OCI-LY1 (cell line): ENCODE measurements around the gene PSMA7.

ENCODE experiments used
- H2AFZ ChIP-seq: fragments of 200-600 bp; sonication (generic), shearing (Covaris generic); 2 replicates; pipeline ENCODE4 v1.6.0; 2014; ENCODE audit warnings: antibody characterized with exemption, mild to moderate bottlenecking, low read length
- H3F3A ChIP-seq: fragments of 200-600 bp; sonication (generic), shearing (Covaris generic); 2 replicates; pipeline ENCODE4 v1.6.0; 2014; ENCODE audit warnings: mild to moderate bottlenecking, antibody characterized with exemption, low read length, moderate library complexity; ENCODE audit not compliant: insufficient read depth
- H3K27ac ChIP-seq: fragments of 200-600 bp; sonication (generic); 2 replicates; pipeline ENCODE4 v1.5.1; 2014; ENCODE audit warnings: low read length, mixed run types, mild to moderate bottlenecking, low read depth; ENCODE audit not compliant: poor library complexity, severe bottlenecking
- H3K27me3 ChIP-seq: fragments of 200-600 bp; sonication (generic); 2 replicates; pipeline ENCODE4 v1.6.0; 2014; ENCODE audit warnings: antibody characterized with exemption, mild to moderate bottlenecking, low read length, moderate library complexity; ENCODE audit not compliant: insufficient read depth
- H3K36me3 ChIP-seq: fragments of 200-600 bp; sonication (generic); 2 replicates; pipeline ENCODE4 v1.6.1; 2014; ENCODE audit warnings: mild to moderate bottlenecking, antibody characterized with exemption, low read length, moderate library complexity, mixed read lengths; ENCODE audit not compliant: insufficient read depth
- H3K4me1 ChIP-seq: fragments of 200-600 bp; sonication (generic); 2 replicates; pipeline ENCODE4 v1.5.1; 2014; ENCODE audit warnings: mild to moderate bottlenecking, low read length, moderate library complexity; ENCODE audit not compliant: insufficient read depth, severe bottlenecking
- H3K4me2 ChIP-seq: fragments of 200-600 bp; sonication (generic), shearing (Covaris generic); 2 replicates; pipeline ENCODE4 v1.6.1; 2014; ENCODE audit warnings: low read length
- H3K4me3 ChIP-seq: fragments of 200-600 bp; sonication (generic); 2 replicates; pipeline ENCODE4 v1.5.1; 2014; ENCODE audit warnings: low read length, low read depth, mild to moderate bottlenecking, mixed read lengths; ENCODE audit not compliant: poor library complexity, severe bottlenecking
- H3K79me2 ChIP-seq: fragments of 200-600 bp; shearing (Covaris generic); 2 replicates; pipeline ENCODE4 v1.6.1; 2016; ENCODE audit warnings: mixed run types, low read length, mixed read lengths; ENCODE audit not compliant: insufficient read depth
- H3K9ac ChIP-seq: fragments of 200-600 bp; sonication (generic), shearing (Covaris generic); 2 replicates; pipeline ENCODE4 v1.6.1; 2014; ENCODE audit warnings: mild to moderate bottlenecking, low read length, mixed read lengths
- H3K9me2 ChIP-seq: fragments of 200-600 bp; sonication (generic), shearing (Covaris generic); 2 replicates; pipeline ENCODE4 v1.6.1; 2014; ENCODE audit warnings: low read depth, mild to moderate bottlenecking, low read length, mixed read lengths
- H3K9me3 ChIP-seq: fragments of 200-600 bp; shearing (Covaris generic); 2 replicates; pipeline ENCODE4 v1.6.1; 2014; ENCODE audit warnings: low read length, mixed read lengths
- H4K20me1 ChIP-seq: fragments of 200-600 bp; sonication (generic), shearing (Covaris generic); 2 replicates; pipeline ENCODE4 v1.6.0; 2016; ENCODE audit warnings: mild to moderate bottlenecking, low read length; ENCODE audit not compliant: insufficient read depth
- EZH2 ChIP-seq: fragments of 200-600 bp; sonication (generic), shearing (Covaris generic); IDR thresholded peaks from 2 replicates; pipeline ENCODE4 v1.8.0; 2017; ENCODE audit warnings: borderline replicate concordance, mixed run types, mild to moderate bottlenecking, antibody characterized with exemption, low read length, moderate library complexity, mixed read lengths
- TF ChIP-seq, protein P1 (sequence below): fragments of 200-600 bp; sonication (generic), shearing (Covaris generic); IDR thresholded peaks from 2 replicates; pipeline ENCODE4 v1.5.1; 2017; ENCODE audit warnings: mild to moderate bottlenecking, antibody characterized with exemption, low read length, moderate library complexity, mixed read lengths

PSMA7 gene

DNA sequence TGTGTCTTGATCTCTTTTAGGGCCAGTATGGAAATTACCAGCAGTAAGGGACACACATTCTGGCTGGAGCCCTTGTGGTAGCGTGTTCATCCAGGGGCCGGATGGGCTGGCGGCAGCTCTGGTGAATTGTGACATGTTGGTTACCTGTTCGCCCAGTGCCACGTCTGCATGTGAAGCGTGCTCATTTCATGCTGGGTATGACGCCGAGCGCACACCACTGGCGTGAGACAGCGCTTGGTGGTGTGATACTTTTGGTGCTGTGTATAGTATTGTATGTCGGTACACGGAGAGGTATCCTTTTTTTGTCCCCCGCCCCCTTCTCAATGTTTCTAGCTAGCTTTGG lies 35.9 kb upstream of the PSMA7 start:
- TF ChIP-seq, protein P1, sequence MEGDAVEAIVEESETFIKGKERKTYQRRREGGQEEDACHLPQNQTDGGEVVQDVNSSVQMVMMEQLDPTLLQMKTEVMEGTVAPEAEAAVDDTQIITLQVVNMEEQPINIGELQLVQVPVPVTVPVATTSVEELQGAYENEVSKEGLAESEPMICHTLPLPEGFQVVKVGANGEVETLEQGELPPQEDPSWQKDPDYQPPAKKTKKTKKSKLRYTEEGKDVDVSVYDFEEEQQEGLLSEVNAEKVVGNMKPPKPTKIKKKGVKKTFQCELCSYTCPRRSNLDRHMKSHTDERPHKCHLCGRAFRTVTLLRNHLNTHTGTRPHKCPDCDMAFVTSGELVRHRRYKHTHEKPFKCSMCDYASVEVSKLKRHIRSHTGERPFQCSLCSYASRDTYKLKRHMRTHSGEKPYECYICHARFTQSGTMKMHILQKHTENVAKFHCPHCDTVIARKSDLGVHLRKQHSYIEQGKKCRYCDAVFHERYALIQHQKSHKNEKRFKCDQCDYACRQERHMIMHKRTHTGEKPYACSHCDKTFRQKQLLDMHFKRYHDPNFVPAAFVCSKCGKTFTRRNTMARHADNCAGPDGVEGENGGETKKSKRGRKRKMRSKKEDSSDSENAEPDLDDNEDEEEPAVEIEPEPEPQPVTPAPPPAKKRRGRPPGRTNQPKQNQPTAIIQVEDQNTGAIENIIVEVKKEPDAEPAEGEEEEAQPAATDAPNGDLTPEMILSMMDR: no peak
- no peak for TF ChIP-seq EZH2
- Histone ChIP-seq H3K27ac (no peak overlapping the region), H3K9me3 (no peaks in the 10 kb centered on the region), H2AFZ (no peak overlapping the region), H3K4me3 (no peak overlapping the region), H3K79me2 (peaks cover 9% of the 10 kb centered on the region), H3K4me1 (peaks cover 15% of the 10 kb centered on the region), H3K27me3 (no peaks in the 10 kb centered on the region), H3K9me2 (no peaks in the 10 kb centered on the region), H3F3A (no peaks in the 10 kb centered on the region), H4K20me1 (no peaks in the 10 kb centered on the region), H3K4me2 (no peak overlapping the region), H3K36me3 (no peaks in the 10 kb centered on the region), H3K9ac (no peak overlapping the region)

DNA sequence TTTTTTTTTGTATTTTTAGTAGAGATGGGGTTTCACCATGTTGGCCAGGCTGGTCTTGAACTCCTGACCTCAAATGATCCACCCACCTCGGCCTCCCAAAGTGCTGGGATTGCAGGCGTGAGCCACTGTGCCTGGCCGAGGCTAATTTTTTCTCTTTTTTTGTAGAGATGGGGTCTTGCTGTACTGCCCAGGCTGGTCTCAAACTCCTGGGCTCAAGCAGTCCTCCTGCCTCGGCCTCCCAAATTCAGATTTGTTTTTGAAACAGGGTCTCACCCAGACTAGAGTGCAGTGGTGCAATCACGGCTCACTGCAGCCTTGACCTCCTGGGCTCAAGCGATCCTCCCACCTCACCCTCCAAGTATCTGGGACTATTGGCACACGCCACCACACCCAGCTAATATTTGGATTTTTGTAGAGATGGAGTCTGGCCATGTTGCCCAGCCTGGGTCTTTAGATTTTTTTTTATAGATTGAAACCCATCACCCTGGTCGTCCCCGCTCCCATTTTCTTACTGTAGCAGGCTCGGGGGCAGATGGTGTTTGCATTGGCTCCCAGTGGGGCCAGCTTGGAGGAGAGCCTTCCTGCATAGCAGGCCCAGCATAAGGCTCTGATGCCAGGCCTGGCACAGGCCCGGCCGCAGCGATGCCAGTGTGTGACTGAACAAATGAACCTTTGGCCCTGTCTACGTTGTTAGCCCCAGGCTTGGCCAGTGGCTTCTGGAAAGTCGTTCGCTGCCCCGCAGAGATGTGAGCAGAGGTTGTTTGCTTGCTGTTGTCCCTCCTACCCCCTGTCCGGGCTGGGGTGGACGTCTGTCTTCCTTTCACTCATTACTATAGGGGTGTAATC lies 35.3 kb upstream of the PSMA7 start:
- peaks cover 5% of the 10 kb centered on the region for H3K79me2 ChIP-seq
- H3K9ac ChIP-seq: no peak overlapping the region
- no peak overlapping the region for H3K27ac ChIP-seq
- peaks cover 9% of the 10 kb centered on the region for H3K4me1 ChIP-seq
- H3F3A ChIP-seq: no peaks in the 10 kb centered on the region
- H3K27me3 ChIP-seq: no peaks in the 10 kb centered on the region
- no peak overlapping the region for H3K4me3 ChIP-seq
- H4K20me1 ChIP-seq: no peaks in the 10 kb centered on the region
- no peaks in the 10 kb centered on the region for H3K9me3 ChIP-seq
- no peak for TF ChIP-seq EZH2
- TF ChIP-seq, protein P1: no peak
- H3K9me2 ChIP-seq: no peaks in the 10 kb centered on the region
- no peak overlapping the region for H2AFZ ChIP-seq
- no peak overlapping the region for H3K4me2 ChIP-seq
- H3K36me3 ChIP-seq: no peaks in the 10 kb centered on the region

- H3K9ac ChIP-seq: no peak overlapping the region
Measured at GRCh38 chr20:62177307-62177706, 34.1 kb upstream of the PSMA7 start.

More at GRCh38 chr20:62177307-62177706, 34.1 kb upstream of the PSMA7 start:
- no peak overlapping the region for H3K4me3 ChIP-seq
- H3K4me2 ChIP-seq: no peak overlapping the region
- no peaks in the 10 kb centered on the region for H3K9me2 ChIP-seq
- H3F3A ChIP-seq: no peaks in the 10 kb centered on the region
- H3K27ac ChIP-seq: no peak overlapping the region
- no peaks in the 10 kb centered on the region for H3K27me3 ChIP-seq
- TF ChIP-seq, protein P1: no peak
- H3K36me3 ChIP-seq: no peaks in the 10 kb centered on the region
- no peak overlapping the region for H2AFZ ChIP-seq
- H3K4me1 ChIP-seq: peaks cover 8% of the 10 kb centered on the region
- no peaks in the 10 kb centered on the region for H3K79me2 ChIP-seq
- H3K9me3 ChIP-seq: no peaks in the 10 kb centered on the region
- H4K20me1 ChIP-seq: no peaks in the 10 kb centered on the region
